IPS DF 4.7 (cell line): ENCODE data around the gene SV2A.
"Not testable (repeated sequence)": the region's sequence is repeated elsewhere in the genome, so short reads cannot be mapped to it uniquely, and the experiment has no call there.

Experiments
- DNase-seq: peaks from one replicate; pipeline ENCODE4 v3.0.0-alpha.2; 2013; ENCODE audit warnings: low spot score; ENCODE audit errors: extremely low read depth

Gene SV2A, protein sequence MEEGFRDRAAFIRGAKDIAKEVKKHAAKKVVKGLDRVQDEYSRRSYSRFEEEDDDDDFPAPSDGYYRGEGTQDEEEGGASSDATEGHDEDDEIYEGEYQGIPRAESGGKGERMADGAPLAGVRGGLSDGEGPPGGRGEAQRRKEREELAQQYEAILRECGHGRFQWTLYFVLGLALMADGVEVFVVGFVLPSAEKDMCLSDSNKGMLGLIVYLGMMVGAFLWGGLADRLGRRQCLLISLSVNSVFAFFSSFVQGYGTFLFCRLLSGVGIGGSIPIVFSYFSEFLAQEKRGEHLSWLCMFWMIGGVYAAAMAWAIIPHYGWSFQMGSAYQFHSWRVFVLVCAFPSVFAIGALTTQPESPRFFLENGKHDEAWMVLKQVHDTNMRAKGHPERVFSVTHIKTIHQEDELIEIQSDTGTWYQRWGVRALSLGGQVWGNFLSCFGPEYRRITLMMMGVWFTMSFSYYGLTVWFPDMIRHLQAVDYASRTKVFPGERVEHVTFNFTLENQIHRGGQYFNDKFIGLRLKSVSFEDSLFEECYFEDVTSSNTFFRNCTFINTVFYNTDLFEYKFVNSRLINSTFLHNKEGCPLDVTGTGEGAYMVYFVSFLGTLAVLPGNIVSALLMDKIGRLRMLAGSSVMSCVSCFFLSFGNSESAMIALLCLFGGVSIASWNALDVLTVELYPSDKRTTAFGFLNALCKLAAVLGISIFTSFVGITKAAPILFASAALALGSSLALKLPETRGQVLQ

DNA sequence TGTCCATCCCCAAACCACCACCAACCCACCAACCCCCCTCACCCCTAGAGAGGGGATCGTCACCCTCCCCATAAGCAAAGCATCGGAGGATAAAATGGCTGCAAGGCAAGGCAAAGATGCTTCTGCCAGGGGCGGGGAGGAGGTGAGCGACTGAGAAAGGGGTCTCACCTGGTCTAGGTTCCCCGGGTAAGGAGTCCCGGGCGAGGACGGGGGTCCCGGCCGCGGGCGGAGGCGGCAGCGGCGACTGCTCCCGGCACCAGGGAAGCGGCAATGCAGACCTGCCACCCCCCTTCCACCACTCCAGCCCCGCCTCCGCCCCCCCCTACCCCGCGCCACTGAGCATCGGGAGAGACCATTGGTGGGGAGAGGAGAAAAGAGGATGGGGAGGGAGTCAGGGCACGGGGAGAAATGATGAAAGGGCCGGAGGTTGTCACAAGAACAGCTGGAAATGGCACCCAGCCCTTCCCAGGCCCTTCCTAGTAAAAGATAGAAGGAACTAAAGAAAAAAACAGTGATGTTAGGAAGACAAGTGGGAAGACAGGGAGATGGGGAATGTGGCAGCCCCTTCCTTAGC, at the start of gene SV2A:
SV2A (minus strand) TSS at position 274 of the 574 bp plus-strand sequence. CDS start 4,004 bp downstream, outside the sequence.
- no peak for DNase-seq

DNA sequence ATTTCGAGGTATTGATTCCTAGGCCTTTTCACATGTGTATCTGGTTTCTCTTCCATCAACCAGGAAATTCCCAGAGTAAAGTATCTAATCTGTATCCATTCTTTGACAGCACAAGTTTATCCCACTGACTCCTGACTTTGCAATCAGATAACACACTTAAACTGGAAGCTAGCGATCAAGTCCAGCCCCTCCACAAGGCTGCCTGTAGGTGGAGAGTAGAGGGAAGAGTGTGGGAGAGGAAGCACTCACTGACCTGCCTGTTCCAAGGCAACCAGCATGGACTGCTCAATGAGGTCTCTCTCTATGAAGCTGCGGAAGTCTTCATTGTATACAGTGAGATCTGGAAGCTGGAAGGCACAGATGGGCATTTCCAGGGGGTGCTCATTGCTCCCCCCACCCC, 49.4 kb upstream of the SV2A start:
- no peak for DNase-seq

DNA sequence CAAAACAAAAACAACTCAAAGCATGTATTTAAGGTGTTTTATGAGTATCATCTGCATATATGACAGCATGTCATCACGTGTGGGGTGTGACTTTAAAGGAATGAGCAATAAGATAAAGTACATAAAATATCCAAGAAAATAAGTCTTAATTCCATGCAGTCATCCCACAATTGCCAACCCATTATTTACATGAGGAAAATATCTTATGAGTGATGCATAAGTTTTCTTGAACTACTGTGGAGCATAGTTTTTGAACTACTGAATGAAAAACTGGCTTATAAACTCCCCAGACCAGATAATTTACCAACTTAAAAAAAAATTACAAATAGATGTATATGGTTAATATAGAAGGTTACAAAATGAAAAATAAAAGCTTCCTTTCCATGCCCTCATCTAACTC, 48.8 kb upstream of the SV2A start:
- no peak for DNase-seq

DNA sequence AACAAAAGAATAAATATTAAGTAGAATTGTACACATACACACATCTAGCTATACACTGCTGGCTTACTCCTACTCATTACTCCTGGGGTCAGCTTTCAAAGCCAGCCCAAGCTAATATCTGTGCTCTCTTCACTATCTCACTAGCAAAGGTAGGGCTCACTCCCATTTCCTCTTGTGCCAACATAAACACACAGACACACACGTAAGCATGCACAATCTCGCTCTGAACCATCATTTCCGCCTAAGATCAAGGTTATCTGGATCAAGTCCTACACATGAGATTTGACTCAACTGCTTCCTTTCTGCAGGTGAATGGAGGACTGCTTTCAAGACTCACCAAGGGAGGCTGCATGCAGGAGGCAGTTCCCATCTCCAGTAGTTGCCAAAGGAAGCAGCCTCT, 47.8 kb upstream of the SV2A start:
- DNase-seq, result no peak

DNA sequence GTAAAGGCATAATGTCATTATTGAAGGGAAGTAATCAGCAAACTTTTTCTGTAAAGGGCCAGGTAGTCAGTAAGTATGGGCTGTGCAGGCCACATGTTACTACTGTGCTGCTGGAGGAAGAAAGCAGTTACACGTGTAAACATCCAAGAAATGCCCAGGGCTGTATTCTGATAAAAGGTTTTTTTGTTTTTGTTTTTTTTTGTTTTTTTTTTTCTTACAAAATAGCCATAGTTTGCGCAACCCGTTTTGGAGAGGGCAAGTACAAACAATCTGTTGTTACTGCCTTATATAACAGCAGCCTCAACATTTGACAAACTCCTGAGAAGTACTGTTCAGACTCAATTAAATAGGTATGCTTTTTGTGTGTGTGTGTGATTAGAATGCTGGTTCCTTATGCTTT, 45.7 kb upstream of the SV2A start:
- DNase-seq, result no peak

DNA sequence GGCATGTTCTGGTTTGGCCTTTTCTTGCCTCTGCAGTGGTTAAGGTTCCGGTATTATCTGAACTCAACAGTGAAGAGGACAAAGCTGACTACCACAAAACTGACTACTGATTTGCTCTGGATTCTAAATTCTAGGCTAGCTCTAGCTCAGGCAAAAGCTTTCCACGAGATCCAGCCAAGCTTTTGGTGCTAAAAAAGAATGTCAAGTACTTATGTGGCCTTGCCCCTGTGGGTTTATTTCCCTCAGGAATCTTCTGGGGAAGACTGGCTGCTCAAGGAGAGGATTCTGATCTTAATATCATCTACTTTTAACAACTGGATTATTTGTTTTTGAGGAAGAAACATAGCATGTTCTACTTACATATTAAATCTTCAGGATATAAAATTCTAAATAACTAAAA, 45.1 kb upstream of the SV2A start:
- DNase-seq, result no peak

DNA sequence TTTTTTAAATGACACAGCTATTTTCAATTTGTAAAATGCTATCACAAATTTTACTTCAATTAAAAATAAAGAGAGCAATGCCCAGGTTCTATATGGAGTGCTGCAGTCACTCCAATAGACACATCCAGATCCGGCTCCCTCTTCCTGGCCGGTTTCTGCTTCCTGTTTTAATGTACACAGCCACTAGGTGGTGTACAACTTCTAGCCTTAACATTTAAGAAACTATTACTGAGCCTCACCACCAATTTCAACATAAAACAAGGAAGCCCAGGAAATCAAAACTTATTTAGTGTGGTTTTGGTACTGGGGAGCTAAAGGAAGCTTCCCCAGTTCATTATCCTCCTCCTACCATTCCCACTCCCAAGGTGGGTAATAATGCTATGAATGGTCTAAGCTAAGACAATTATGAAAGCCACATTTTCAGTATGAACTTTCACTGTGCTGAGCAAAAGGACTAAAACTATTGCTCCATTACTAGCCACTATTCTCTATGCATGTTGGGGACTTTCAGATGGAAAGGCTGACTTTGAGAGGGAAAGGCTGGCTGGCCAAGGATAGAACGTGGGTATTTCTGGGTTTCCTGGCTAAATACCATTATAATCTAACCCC, 44.5 kb upstream of the SV2A start:
- DNase-seq, result no peak

DNA sequence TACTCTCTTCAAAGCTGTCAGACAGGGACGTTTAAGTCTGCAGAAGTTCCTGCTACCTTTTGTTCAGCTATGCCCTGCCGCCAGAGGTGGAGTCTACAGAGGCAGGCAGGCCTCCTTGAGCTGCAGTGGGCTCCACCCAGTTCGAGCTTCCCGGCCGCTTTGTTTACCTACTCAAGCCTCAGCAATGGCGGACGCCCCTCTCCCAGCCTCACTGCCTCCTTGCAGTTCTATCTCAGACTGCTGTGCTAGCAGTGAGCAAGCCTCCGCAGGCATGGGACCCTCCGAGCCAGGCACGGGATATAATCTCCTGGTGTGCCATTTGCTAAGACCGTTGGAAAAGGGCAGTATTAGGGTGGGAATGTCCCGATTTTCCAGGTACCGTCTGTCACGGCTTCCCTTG, 39.9 kb upstream of the SV2A start:
- not testable (repeated sequence) for DNase-seq

DNA sequence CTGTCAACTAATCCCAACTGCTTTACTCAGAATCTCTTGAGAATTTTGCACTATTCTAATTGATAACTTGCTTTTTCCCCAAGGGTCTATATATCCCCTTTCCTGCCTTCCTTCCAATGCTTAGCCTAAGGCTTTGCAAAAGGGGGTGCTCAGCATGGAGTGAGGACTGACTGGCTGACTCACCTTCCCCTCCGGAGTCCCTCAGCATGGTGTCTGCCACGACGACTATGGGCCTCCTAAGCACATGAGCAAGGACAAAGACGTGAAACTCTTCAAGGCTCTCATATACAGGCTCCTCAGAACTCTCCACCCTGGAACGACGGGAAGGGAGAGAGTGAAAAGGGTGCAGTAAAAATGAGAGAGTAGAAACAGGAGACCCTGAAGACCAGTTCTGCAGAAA, 32.3 kb upstream of the SV2A start:
- DNase-seq, result no peak

DNA sequence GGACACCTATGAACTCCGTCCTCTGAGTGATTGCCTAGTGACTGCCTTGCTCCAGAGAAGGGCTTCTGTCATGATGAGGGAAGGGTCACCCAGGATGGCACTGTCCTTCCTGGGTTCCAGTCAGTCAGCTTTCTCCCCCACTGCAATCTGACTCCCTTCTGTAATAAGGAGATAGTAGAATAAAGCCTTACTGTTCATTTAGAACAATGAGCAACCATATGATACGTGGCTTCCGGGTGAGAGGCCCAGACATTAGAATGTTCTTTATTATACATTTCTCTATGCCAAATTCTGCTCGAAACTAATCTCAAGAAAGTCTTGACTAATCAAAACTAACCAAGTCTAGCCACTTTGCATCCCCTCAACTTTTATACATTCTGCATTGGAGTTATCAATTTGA, 27.6 kb upstream of the SV2A start:
- no peak for DNase-seq

DNA sequence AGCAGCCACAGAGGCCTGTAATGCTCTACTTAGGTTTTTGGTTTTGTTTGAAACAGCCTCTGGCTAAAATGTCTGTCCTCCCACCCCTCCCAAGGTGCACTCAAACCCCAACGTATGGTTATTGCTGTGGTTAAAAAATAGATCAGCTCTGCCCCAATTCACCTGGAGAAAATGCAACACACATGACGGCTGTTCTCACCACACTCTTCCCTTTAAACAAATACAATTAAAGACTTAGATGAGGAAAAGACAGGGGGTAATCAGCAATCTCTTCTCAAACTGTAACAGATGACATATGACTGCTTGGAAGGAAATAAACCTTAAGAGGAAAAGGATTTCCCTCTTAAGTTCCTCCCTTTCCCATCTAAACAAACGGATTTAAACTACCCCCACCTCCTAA, 25.2 kb upstream of the SV2A start:
- no peak for DNase-seq

DNA sequence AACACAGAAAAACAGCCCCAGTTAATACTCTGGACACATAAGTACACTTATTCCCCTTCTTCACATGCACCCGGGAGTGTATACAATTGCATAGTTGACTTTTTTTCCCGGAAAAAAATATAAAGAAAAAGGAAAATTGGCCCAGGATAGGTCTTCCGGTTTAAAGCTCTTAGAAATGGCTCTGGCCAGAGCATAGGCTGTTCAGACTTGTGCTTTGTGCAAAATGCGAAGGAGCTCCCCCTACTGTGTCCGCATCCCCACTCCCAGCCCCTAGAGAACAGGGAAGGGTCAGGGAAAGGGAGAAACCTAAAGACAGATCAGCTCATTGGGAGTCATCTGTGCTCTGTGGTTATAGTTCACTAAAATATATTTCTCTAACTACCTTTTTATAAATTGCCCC, 24.6 kb upstream of the SV2A start:
- no peak for DNase-seq

DNA sequence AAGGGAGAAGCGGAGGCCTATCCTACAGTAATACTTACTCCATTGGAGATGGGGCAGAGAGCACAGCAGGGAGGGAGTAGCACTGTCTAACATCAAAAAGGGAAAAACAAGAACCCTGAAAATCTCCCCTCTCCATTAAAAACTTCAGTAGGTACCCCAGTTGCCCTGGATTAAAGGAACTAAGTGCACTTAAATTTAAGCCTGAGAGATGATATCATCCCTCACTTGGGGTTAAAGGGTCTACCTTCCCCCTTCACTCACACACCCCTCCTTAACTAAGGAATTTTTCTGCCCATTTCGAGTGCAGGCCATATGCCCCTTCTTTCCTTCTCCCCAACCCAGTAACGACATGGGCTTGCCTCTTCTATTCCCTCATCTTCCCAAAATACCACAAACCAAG, 22.8 kb upstream of the SV2A start:
- DNase-seq, result no peak

DNA sequence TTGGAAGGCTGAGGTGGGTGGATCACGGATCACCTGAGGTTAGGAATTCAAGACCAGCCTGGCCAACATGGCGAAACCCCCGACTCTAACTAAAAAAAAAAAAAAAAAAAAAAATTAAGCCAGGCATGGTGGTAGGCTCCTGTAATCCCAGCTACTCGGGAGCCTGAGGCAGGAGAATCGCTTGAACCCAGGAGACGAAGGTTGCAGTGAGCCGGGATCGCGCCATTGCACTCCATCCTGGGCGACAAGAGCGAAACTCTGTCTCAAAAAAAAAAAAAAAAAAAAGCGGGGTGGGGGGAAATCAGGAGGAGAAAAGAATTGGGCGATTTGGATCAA, 21.0 kb upstream of the SV2A start:
- DNase-seq, result not testable (repeated sequence)

DNA sequence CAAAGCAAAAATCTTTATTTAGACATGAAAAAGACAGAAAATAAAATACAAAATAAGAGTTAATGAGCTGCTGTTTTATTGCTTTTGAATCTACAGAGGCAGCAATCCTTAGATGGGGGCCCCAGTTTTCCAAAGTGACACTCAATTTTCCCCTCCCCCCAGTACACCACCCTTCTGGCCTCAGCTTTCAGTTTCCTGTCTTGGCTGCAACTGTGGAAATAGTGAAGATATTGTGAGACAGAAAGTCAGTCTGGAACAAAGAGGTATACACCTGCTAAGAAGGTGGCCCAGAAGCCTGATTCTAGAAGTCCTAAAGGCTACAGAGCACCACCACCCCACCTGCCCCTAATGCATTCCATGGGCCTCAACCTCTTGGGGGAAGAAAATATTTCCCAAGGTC, 20.1 kb upstream of the SV2A start:
- DNase-seq, result no peak

DNA sequence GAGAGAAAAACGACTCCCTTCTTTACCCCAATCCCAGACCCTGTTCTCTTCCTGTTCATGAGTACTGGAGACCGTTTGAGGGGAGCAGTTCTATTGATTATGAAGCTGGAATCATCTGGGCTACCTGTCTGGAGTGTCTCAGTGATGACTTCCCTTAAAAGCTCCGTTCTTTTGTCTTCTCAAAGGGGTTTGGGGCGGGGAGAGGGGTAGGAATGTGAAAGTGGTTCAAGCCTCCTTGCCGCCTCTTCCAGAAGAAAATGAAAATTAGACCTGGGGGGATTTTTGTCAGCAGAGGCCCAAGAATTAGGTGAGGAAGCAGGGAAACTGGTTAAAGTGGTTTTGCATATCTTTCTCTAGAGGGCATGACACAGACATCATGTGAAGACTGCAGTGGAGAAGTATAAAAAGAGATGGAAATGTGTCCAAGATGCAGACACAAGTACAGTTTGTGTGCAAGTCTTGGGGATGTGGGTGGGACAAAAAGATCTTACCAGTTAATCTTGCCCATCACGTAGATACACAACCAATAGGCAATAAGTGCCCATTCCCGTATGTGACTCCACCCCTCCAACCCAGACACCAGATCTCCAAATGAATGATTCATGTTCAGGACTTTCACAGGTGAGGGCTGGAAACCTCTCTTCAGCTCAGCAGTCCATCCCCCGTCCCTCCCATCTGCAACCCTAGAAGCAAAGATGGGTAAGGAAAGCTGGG, 19.5 kb upstream of the SV2A start:
- DNase-seq, result no peak

DNA sequence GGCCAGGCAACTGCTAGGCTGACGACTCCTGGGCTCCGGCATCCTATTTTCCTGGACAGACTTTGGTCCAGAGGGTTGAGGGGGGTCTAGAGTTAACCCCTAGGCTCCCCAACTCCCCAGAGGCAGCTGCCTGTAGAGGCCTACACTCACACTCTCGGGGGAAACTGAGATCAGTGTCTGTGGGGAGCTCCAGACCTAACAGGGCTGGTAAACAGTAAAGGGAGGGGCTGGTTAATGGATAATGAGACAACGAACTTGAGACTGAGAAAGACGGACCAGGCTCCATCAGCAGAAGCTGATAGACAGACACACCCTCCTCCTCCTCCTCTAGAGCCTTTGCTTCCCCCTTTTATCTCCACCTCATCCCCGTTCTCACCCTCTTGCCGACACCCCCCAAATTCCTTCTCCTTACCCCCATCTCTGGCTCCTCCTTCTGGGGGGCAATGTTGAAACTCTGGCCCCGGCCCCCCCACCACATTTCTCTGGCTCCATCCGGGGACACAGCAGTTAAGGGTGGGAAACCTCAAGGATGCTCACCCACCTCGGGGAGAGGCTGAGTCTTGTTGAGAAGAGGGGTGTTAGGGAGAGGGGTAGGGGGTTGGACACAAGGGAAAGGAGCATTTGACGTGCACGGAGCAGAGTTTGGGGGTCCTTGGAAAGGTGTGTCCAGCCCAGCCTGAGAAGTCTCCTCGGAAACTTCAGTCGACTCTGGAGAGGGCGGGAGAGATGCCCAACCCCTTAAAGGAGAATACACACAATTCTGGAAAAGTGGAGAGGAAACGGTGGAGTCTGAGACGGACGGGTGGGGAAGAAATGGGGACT, 18.7 kb upstream of the SV2A start, which contains the start of gene MTMR11:
MTMR11 (minus strand) TSS at position 710 of the 822 bp plus-strand sequence; CDS start at position 478, 232 bp downstream.
- DNase-seq, result no peak

DNA sequence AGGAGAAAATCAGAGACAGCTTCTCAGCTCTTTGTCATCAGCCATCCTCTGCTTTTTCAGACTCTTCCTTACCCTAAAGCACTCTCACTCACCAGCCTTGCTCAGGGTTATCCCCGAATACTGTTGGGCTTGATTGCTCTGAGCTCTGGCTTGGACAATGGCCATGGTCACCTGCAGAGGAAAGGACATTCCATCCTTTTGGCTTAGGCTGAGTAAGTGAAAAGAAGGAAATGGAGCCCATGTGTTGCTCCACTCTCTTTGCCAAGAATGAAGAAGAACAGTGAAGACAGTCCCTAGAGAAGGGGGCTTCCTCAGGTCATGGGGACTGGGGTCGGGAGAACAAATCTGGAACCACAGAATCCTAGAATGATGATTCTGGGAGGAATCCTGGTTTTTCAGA, 16.7 kb upstream of the SV2A start:
- no peak for DNase-seq

DNA sequence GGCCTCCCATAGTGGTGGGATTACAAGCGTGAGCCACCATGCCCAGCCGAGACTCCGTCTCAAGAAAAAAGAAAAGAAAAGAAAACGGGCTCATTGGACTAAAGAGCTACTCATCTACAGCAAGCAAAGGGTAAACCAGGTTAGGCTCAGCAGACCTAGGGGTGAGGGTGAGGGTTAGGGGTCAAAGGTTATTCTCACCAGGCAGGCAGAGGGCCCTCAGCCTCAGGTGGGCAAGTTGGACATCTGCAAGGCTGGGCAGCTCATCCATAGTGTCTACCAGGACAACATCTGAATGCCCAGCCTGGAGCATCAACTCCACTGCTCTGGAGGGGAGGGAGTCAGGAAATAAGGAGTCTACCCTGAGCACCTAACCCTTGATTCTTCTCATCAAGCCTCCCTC, 15.6 kb upstream of the SV2A start:
- DNase-seq, result no peak

DNA sequence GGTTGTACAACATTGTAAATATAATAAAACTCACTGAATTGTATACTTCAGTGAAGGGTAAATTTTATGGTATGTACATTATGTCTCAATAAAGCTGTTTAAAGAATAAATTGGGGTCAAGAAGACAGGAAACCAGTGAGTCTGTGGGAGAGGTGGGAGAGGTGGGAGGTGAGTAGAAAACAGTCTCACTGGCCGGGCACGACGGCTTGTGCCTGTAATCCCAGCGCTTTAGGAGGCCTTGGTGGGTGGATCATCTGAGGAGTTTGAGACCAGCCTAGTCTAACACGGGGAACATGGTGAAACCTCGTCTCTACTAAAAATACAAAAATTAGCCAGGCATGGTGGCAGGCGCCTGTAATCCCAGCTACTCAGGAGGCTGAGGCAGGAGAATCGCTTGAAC, 14.8 kb upstream of the SV2A start:
- DNase-seq, result no peak
